Esophagus muscularis mucosa (tissue), 4 donors: ENCODE measurements around the gene ZFYVE19.

Experiments used
- CTCF ChIP-seq, 3 experiments: fragments of 200-600 bp in 2 of 3; fragments of 450-650 bp in 1 of 3; sonication (generic) in 2 of 3; IDR thresholded peaks; one replicate each; pipeline ENCODE4 v1.5.1; 2017 to 2019; ENCODE audit warnings: antibody characterized with exemption in 3 of 3, mild to moderate bottlenecking in 2 of 3, moderate library complexity in 1 of 3
- EP300 ChIP-seq: sonication (generic); formaldehyde crosslinking; IDR thresholded peaks from one replicate; pipeline ENCODE4 v1.6.1; 2017; ENCODE audit warnings: antibody characterized with exemption
- POLR2A ChIP-seq: fragments of 450-650 bp; IDR thresholded peaks from one replicate; pipeline ENCODE4 v1.6.1; 2017; ENCODE audit warnings: antibody characterized with exemption, moderate library complexity, mild to moderate bottlenecking, low read depth
- POLR2AphosphoS5 ChIP-seq, 2 donors: sonication (generic); formaldehyde crosslinking; IDR thresholded peaks; one replicate each; pipeline ENCODE4 v1.6.1; 2017; ENCODE audit warnings: antibody characterized with exemption in 2 of 2

DNA sequence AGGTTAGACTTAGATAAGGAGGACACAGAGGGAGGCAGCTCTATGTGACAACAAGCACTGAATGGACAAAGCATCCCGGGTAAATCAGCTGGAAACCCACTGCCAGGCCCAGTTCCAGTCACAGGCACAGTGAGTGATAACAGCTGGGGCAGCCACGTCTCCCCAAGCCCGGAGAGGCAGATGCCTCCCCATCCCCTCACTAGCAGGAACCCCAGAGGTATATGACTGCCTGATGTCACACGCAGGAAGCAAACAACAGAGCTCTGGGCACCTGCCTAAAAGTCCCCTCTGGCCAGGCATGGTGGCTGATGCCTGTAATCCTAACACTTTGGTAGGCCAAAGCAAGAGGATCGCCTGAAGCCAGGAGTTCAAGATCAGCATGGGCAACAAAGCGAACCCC, 18.9 kb upstream of the ZFYVE19 start:
- TF ChIP-seq POLR2A (no peak), CTCF (IDR thresholded peaks at IDR 0.05) (no peak), POLR2AphosphoS5 (IDR thresholded peaks at IDR 0.05) (no peak), EP300 (no peak)
